Osteoblast (primary cell): ENCODE data around the gene GFPT2. TPM values are rescaled to one million over a fixed set of nuclear protein-coding genes. Genes with fewer than 3 reads are reported as not detected.

Experiments used
- DNase-seq: peaks from one replicate; pipeline ENCODE4 v3.0.0; 2011; ENCODE audit warnings: low spot score, mixed read lengths; ENCODE audit not compliant: insufficient read length; ENCODE audit errors: missing footprints
- H2AFZ ChIP-seq: 2 replicates; pipeline ENCODE4 v1.6.0; 2011; ENCODE audit warnings: mild to moderate bottlenecking, low read length
- H3K27ac ChIP-seq: 2 replicates; pipeline ENCODE4 v1.5.1; 2011; ENCODE audit warnings: mild to moderate bottlenecking, low read depth, low read length, moderate library complexity
- H3K27me3 ChIP-seq: 2 replicates; pipeline ENCODE4 v1.6.0; 2012; ENCODE audit warnings: mild to moderate bottlenecking, control low read depth, inconsistent platforms, low read length, moderate library complexity; ENCODE audit not compliant: insufficient read depth
- H3K36me3 ChIP-seq: 2 replicates; pipeline ENCODE4 v1.5.1; 2011; ENCODE audit warnings: mild to moderate bottlenecking, low read length, control low read depth, moderate library complexity; ENCODE audit not compliant: insufficient read depth
- H3K4me1 ChIP-seq: 2 replicates; pipeline ENCODE4 v1.5.1; 2011; ENCODE audit warnings: mild to moderate bottlenecking, low read length, control low read depth, moderate library complexity; ENCODE audit not compliant: insufficient read depth
- H3K4me2 ChIP-seq: 2 replicates; pipeline ENCODE4 v1.6.0; 2011; ENCODE audit warnings: mild to moderate bottlenecking, low read length; ENCODE audit not compliant: insufficient read depth
- H3K4me3 ChIP-seq: fragments of 200-600 bp; sonication (generic); 3 replicates; pipeline ENCODE4 v1.5.1; 2012; ENCODE audit warnings: mild to moderate bottlenecking, low read length, inconsistent platforms; ENCODE audit not compliant: insufficient read depth
- H3K79me2 ChIP-seq: 2 replicates; pipeline ENCODE4 v1.6.0; 2012; ENCODE audit warnings: mild to moderate bottlenecking, low read length, control low read depth, inconsistent platforms; ENCODE audit not compliant: insufficient read depth
- H3K9me3 ChIP-seq: 2 replicates; pipeline ENCODE4 v1.5.1; 2011; ENCODE audit warnings: low read depth, low read length, control low read depth
- H4K20me1 ChIP-seq: 2 replicates; pipeline ENCODE4 v1.6.0; 2012; ENCODE audit warnings: mild to moderate bottlenecking, low read length, control low read depth; ENCODE audit not compliant: insufficient read depth
- CTCF ChIP-seq: IDR thresholded peaks from 2 replicates; pipeline ENCODE4 v1.5.1; 2011; ENCODE audit warnings: mild to moderate bottlenecking, low read depth, low read length, moderate library complexity; ENCODE audit errors: extremely low read depth
- total RNA-seq: library from RNA; depleted of rRNA; stranded (reverse); fragments of >200 nt; gene quantifications from 2 replicates; pipeline ENCODE4 v1.2.3, GENCODE V29; 2012

GFPT2 gene
- total RNA-seq, 1 donor: 30.4 TPM

DNA sequence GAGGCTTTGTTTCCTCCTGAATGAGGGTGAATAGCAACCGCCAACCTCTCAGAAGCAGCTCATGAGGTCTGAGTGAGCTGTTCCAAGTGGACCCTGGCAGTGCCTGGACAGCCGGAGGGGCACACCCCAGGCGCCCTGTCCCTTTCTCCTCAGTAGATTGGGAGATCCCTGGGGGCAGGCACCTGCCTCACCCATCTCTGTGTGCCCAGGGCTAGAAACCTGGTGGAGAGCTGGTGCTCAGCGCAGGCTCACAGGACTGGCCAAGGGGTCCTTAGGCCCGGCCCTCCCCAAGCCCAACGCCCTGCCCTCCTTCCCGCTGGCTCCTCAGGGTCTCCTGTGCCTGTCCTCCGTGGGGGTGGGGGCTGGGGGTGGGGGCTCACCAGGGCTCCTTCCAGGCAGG, 46.3 kb downstream of the GFPT2 start:
- Histone ChIP-seq H3K27me3 (no peaks in the 10 kb centered on the region), H3K79me2 (no peaks in the 10 kb centered on the region), H3K4me2 (no peak overlapping the region), H2AFZ (no peak overlapping the region), H4K20me1 (no peaks in the 10 kb centered on the region), H3K36me3 (peaks cover 49% of the 10 kb centered on the region), H3K4me3 (no peak overlapping the region), H3K27ac (no peak overlapping the region), H3K4me1 (no peaks in the 10 kb centered on the region), H3K9me3 (no peaks in the 10 kb centered on the region)
- no peak for DNase-seq
- no peak for TF ChIP-seq CTCF

DNA sequence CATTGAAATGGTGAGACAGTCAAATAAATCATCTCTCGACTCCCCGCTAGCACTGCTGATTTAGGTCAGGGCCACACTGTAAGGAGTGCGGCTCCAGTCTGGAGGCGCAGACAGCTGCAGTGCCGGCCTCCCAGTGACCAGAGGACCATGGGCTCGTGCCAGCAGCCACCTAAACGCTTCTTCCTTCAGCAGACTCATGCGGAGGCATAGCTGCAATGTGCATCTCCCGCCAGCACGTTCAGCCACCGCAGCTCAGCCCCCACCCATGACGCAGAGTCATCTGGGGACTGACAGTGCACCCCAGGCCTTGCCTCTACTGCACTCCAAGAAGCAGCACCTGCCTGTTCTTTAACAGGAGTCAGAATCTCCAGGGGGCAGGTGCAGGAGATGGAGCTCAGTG, 47.7 kb downstream of the GFPT2 start:
- no peak overlapping the region for H2AFZ ChIP-seq
- no peak for TF ChIP-seq CTCF
- DNase-seq: no peak
- no peaks in the 10 kb centered on the region for H3K9me3 ChIP-seq
- H4K20me1 ChIP-seq: no peaks in the 10 kb centered on the region
- H3K27ac ChIP-seq: no peak overlapping the region
- H3K79me2 ChIP-seq: no peaks in the 10 kb centered on the region
- H3K4me2 ChIP-seq: no peak overlapping the region
- H3K4me1 ChIP-seq: no peaks in the 10 kb centered on the region
- no peaks in the 10 kb centered on the region for H3K27me3 ChIP-seq
- no peak overlapping the region for H3K4me3 ChIP-seq
- H3K36me3 ChIP-seq: peaks cover 55% of the 10 kb centered on the region

DNA sequence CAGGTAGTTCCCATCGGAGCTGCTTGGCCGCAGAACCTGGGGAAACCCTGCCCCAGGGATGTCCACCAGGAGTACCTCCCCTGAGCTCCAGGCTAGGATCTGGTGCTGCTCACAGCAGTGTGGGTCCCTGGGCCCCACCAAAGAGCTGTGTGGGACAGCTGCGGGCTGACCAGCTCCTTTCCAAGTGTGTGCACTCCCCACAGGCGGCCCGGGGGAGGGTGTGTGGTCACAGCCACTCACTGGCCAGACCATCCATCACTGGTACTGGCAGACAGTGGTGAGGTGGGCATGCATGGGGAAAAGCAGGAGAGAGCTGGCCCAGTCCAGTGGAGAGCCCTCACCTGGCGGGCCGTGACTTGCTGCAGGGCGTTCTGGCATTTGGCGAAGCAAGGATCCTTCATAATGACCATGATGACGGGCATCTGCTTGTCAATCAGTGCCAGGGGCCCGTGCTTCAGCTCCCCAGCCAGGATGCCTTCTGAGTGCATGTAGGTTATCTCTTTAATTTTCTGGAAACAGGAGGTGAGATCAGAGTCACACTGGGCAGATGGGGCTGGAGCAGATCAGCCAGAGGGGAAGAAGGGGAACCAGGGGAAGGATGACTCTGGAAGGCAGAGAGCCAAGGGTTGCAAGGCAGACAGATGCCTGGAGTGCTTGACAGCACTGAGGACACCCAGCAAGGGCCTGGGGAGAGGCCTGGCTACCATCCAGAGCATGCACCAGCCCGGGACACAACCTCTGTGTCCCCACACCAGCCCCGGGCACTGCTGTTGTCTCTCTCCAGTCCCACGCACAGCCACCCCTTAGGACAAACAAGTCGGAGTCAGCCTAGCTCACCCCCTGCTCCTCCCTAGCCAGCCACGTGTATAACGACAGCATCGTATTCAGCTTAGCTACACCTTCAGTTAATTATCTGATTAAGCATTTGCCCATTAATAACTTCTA, 48.4 kb downstream of the GFPT2 start:
- H3K79me2 ChIP-seq: no peaks in the 10 kb centered on the region
- no peaks in the 10 kb centered on the region for H3K27me3 ChIP-seq
- H3K36me3 ChIP-seq: peaks cover 59% of the 10 kb centered on the region
- TF ChIP-seq CTCF: no peak
- no peak overlapping the region for H3K4me2 ChIP-seq
- H4K20me1 ChIP-seq: no peaks in the 10 kb centered on the region
- no peaks in the 10 kb centered on the region for H3K9me3 ChIP-seq
- no peak overlapping the region for H3K27ac ChIP-seq
- no peak for DNase-seq
- no peaks in the 10 kb centered on the region for H3K4me1 ChIP-seq
- no peak overlapping the region for H3K4me3 ChIP-seq
- H2AFZ ChIP-seq: no peak overlapping the region

- H3K4me3 ChIP-seq: no peak overlapping the region
- H3K9me3 ChIP-seq: no peaks in the 10 kb centered on the region
- H3K4me2 ChIP-seq: no peak overlapping the region
- peak; percentile 76 for DNase-seq
- H3K79me2 ChIP-seq: no peaks in the 10 kb centered on the region
- no peaks in the 10 kb centered on the region for H4K20me1 ChIP-seq
- H2AFZ ChIP-seq: no peak overlapping the region
- TF ChIP-seq CTCF: no peak
- H3K36me3 ChIP-seq: peaks cover 57% of the 10 kb centered on the region
- no peak overlapping the region for H3K27ac ChIP-seq
- H3K27me3 ChIP-seq: no peaks in the 10 kb centered on the region
- no peaks in the 10 kb centered on the region for H3K4me1 ChIP-seq
Measured at GRCh38 chr5:180304016-180304292, 49.2 kb downstream of the GFPT2 start.
